Central memory CD8-positive, alpha-beta T cell (primary cell): Measurements from ENCODE around the gene VAMP2.

ENCODE experiments used
- ATAC-seq: fragments of 150-1000 bp; cut with Tn5 transposase; replicated peaks from 2 replicates; pipeline ENCODE4 v1.10.0; 2022; ENCODE audit warnings: mild to moderate bottlenecking, moderate FRiP score, moderate number of reproducible peaks; ENCODE audit not compliant: poor library complexity, severe bottlenecking; ENCODE audit errors: extremely low read depth
- DNase-seq, 2 donors: peaks; one replicate each; pipeline ENCODE4 v3.0.0; 2021; ENCODE audit warnings: low spot score in 2 of 2
- H3K27ac Mint-ChIP-seq: one replicate; pipeline ENCODE4 v1.8.0; 2022; ENCODE audit warnings: low read depth, mild to moderate bottlenecking, moderate library complexity, mixed read lengths
- H3K27me3 Mint-ChIP-seq: one replicate; pipeline ENCODE4 v1.8.0; 2022; ENCODE audit warnings: mixed read lengths
- H3K36me3 Mint-ChIP-seq: one replicate; pipeline ENCODE4 v1.8.0; 2022; ENCODE audit warnings: mild to moderate bottlenecking, moderate library complexity, mixed read lengths; ENCODE audit not compliant: insufficient read depth
- H3K4me1 Mint-ChIP-seq: one replicate; pipeline ENCODE4 v1.8.0; 2022; ENCODE audit warnings: mixed read lengths
- H3K4me3 Mint-ChIP-seq: one replicate; pipeline ENCODE4 v1.8.0; 2022; ENCODE audit warnings: mild to moderate bottlenecking, moderate library complexity, mixed read lengths
- H3K9me3 Mint-ChIP-seq: one replicate; pipeline ENCODE4 v1.8.0; 2022; ENCODE audit warnings: mixed read lengths

The VAMP2 gene

DNA sequence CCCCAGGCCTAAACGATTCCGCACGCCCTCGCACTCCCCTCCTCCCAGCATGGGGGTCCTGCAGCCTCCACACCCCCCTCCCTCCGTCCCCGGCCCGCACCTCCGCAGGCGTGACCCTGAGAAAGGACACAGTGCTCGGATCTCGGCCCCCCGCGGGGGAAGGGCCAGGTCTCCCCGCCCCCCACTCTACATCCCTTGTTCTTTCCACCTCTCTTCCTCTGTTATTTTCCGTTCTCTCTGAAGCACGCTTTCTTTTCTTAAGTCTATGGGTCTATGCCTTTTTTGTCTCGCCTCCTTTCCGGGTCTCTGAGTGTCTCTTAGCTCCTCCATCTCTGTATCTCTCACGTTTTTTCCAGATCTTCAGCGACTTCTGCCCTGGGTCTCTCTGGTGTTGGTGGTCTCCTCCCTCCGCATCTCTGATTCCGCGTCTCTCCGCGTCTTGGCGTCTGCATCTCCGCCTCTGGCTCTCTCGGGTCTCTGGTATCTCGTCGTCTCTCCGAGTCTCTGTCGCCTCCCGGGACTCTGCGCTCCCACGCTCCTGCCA lies 36.7 kb downstream of the VAMP2 start:
- peak overlapping the region; percentile 96 for H3K4me3 Mint-ChIP-seq
- DNase-seq: no peak

DNA sequence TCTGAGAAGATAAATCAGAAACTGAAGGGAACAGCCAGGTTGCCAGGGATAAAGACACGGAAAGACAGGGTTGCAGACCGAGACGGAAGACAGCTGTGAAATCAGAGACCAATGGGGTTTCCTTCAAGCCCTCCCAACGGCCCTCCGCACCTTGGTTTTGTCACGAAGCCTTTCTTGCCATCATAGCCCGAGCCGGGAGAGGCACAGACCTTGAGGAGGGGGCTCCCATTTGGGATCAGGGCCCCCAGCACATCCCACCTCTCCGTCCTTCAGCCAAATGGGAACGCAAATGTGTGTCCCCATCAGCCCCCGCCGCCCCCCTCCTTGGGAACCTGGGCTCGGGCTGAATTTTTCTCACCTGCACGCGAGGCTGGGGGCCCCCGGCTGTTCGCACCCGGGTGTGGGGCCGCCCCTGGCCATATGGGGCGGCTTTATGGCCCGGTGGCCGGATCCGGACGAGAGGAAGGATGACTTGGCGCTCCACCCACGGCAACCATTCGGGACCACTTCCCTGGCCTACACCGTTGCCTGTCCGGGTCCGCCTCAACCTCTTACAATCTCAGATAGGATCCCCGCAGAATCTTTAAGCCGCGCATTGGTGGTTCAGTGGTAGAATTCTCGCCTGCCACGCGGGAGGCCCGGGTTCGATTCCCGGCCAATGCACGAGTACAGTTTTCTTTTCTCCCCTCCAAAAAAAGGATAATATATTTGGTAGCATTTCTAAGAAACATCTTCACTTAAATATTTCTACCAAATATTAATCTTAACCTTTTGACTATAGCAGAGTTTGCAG lies 37.4 kb downstream of the VAMP2 start:
- Mint-ChIP-seq H3K4me3 (peak overlapping the region; percentile 96), H3K27ac (peak overlapping the region; percentile 99), H3K4me1 (peaks cover 62% of the 10 kb centered on the region), H3K9me3 (no peaks in the 10 kb centered on the region), H3K36me3 (peaks cover 48% of the 10 kb centered on the region), H3K27me3 (peaks cover 53% of the 10 kb centered on the region)
- DNase-seq: peak; percentile 88 to 96
- peak; percentile 57 for ATAC-seq

More for the DNA sequence above, 36.7 kb downstream of the VAMP2 start:
- ATAC-seq: no peak
- Mint-ChIP-seq H3K36me3 (peaks cover 42% of the 10 kb centered on the region), H3K4me1 (peaks cover 56% of the 10 kb centered on the region), H3K27me3 (peaks cover 46% of the 10 kb centered on the region), H3K9me3 (no peaks in the 10 kb centered on the region), H3K27ac (peak overlapping the region; percentile 99)

DNA sequence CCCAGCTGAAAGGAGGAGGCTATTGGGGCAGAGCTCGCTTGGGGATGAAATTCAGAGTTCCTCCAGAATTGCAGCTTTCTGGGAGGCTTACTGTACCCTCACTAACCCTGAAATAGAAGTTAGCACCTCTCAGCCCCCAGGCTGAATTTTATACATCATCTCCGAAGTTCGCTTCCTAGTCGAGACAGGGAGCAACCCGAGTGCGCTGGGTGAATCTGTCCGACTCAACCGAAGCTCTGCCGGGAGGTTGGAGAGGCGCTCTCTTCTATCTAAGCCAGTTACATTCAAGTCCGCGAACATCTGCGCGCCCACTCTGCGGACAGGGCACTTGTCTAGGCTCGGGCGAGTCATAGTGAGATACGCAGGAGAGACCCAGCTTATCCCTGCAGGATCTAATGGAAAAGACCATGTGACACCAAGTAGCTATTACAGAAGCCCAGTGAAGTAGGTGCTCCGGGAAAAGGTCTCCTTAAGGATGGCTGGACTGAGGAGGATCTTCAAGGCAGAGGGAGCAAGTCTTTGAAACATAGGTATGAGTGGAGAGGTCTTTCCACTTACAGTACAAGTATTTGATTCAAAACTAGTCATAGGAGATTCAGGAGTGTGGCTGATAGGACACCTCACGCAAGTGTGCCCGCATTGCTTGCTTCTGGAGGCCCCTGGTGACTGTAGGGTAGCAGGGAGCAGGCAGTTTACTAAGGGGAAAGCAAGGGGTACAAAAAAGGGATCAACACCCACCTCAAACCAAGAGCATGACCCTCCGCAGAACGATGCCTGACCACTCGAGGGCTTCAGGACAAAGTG lies 38.2 kb downstream of the VAMP2 start:
- Mint-ChIP-seq H3K27ac (peak overlapping the region; percentile 99), H3K4me3 (peak overlapping the region; percentile 96), H3K27me3 (peaks cover 61% of the 10 kb centered on the region), H3K9me3 (peaks cover 6% of the 10 kb centered on the region), H3K36me3 (peaks cover 56% of the 10 kb centered on the region), H3K4me1 (peaks cover 70% of the 10 kb centered on the region)
- ATAC-seq (no peak), DNase-seq (no peak)

DNA sequence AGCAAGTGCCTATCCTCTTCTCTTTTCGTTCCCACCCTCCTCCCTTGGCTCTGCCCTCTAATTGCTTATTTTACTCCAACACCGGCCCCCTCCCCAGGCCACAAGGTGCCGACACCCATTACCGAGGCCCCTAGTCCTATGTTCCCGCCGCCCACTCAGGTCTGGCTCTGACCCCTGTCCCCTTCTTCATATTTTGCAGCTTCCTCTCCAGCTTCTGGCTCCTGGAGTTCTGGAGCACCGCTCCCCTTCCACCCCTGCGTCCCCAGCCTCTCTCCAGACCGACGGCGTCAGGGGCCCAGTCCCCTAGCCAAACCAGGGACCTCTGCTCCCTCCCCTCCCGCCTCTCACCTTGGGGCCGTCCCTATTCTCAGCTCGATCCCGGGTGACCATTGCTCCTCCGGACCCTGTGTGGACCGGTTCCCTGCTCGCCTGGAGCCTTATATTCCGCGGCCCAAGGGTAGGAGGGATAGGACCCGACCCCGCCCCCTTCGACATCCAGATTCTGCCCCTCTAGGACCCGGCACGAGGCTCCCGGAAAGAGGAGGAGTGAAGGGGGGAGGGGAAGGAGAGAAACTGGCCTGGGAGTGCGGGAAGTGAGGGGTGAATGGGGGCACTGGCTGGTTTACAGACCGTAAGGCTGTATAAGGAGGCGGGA lies 38.9 kb downstream of the VAMP2 start, which contains the start of gene HES7:
TSS of gene HES7 (minus strand) at position 412 of the 655 bp plus-strand sequence. CDS start at position 390, 22 bp downstream.
- DNase-seq: no peak
- peaks cover 9% of the 10 kb centered on the region for H3K9me3 Mint-ChIP-seq
- H3K36me3 Mint-ChIP-seq: peaks cover 64% of the 10 kb centered on the region
- peaks cover 68% of the 10 kb centered on the region for H3K27me3 Mint-ChIP-seq
- no peak for ATAC-seq
- peaks cover 78% of the 10 kb centered on the region for H3K4me1 Mint-ChIP-seq
- peak within 1 kb of the TSS; percentile 99 for H3K27ac Mint-ChIP-seq
- H3K4me3 Mint-ChIP-seq: peak within 1 kb of the TSS; percentile 96

DNA sequence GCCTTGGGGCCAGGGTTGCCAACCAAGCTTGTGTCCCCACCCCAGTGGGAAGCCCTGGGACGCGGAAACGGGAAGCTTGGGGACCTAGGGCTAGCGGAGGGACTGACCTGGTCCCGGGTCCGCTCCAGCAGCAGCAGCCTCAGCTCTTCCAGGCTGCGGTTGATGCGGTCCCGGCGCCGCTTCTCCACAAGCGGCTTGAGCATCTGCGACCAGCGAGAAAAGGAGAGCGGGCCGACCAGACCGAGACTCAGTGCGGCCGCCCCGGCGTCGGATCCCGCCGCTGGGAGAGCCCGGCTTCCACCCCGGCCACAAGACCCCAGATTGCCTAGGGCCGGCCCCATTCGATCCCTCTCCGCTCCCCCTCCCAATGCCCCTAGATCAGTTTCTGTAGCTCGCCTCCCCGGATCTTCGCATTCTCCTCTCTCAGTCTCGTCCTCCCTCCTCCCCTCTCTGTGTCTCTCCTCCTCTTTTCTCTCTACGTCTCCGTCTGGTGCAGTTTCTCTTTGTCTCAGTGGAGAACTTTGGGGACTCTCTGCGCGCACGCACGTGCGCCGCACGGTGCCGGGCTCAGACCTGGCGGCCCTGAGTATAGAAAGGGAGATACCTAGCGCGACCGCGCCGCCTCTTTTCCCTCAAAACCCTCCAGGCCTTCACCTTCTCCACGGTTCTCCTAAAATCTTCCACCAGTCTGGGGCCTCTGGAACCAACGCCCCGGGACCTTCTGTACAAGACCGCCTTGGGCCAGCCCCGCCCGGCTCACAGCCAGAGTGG lies 39.6 kb downstream of the VAMP2 start:
- ATAC-seq (no peak), DNase-seq (peak in 1 of 2 donors; percentile 31)
- Mint-ChIP-seq H3K27me3 (peaks cover 72% of the 10 kb centered on the region), H3K27ac (peak overlapping the region; percentile 99), H3K36me3 (peaks cover 71% of the 10 kb centered on the region), H3K4me1 (peaks cover 85% of the 10 kb centered on the region), H3K9me3 (peaks cover 9% of the 10 kb centered on the region), H3K4me3 (peak overlapping the region; percentile 96)

DNA sequence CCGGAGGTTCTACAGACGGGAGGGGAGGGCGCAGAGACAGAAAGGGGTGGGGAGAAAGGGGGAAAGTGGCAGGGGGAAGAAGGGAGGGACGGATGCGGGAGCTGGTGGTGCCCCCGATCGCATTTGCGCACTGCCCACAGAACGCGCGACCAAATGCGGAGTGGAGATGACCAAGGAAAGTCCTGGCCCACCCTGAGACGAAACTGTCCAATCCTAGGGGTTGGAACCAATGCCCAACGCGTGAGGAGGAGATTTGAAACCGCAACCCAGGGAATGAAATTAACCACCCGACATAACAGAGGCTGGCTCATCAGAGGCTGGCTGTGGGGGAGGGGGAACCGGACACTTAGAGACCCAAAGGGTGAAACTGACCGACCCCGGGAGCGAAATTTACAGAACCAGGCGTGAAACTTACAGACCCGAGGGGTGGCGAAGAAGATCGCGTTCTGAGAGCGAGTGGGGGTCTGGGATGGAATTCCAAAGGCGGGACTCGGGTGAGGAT lies 40.3 kb downstream of the VAMP2 start:
- ATAC-seq (no peak), DNase-seq (no peak)
- H3K36me3 Mint-ChIP-seq: peaks cover 75% of the 10 kb centered on the region
- peak overlapping the region; percentile 99 for H3K27ac Mint-ChIP-seq
- H3K27me3 Mint-ChIP-seq: peaks cover 71% of the 10 kb centered on the region
- H3K9me3 Mint-ChIP-seq: peaks cover 9% of the 10 kb centered on the region
- peak overlapping the region; percentile 96 for H3K4me3 Mint-ChIP-seq
- peaks cover 91% of the 10 kb centered on the region for H3K4me1 Mint-ChIP-seq

DNA sequence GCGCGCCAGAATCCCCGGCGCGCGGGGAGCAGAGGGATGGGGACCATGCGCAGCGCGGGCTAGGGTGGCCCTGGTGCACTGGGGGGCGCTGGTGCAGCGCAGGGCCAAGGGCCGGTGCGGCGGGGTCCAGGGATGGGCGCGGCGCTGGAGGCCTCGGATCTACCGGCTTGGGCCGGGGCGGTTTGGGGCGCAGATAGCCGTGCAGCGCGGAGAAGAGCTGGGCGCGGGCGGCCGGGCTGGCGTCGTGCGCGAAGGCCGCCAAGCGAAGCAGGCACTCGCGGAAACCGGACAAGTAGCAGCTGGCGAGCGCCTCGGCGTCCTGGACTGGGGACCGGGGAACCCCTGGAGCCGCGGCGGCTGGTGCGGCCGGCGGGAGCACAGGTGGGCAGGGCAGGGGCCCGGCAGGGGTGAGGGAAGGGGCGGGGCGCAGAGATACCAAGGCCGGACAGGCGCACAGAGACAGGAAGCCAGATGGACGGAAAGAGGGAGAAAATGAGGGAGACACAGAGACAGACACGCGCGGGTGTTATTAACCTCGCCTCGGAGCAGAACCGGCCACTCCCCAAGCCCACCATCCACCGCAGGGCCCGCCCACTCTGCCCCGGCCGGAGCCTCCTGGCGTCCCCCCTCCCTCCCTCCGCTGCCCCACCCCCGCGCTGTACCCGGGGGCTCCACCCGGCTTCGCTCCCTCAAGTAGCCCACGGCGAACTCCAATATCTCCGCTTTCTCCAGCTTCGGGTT lies 40.9 kb downstream of the VAMP2 start:
- peak overlapping the region; percentile 100 for H3K27ac Mint-ChIP-seq
- peaks cover 66% of the 10 kb centered on the region for H3K27me3 Mint-ChIP-seq
- no peak for ATAC-seq
- peaks cover 74% of the 10 kb centered on the region for H3K36me3 Mint-ChIP-seq
- peaks cover 86% of the 10 kb centered on the region for H3K4me1 Mint-ChIP-seq
- H3K9me3 Mint-ChIP-seq: peaks cover 9% of the 10 kb centered on the region
- peak overlapping the region; percentile 96 for H3K4me3 Mint-ChIP-seq
- no peak for DNase-seq

DNA sequence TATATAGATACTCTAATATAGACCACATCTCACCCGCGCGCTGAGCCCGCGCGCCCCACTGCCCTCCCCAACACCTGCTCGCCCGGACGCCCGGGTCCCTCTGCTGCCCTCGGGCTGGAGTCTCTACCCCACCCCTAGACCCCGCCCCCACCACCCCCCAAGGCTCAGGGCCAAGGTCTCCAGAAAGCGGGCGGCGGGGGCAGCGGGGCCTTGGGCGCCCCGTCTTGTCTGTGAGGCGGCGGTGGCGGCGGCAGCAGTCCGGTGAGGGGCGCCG lies 41.4 kb downstream of the VAMP2 start:
- Mint-ChIP-seq H3K27ac (peak overlapping the region; percentile 100), H3K4me1 (peaks cover 81% of the 10 kb centered on the region), H3K4me3 (peak overlapping the region; percentile 96), H3K36me3 (peaks cover 70% of the 10 kb centered on the region), H3K9me3 (peaks cover 9% of the 10 kb centered on the region), H3K27me3 (peaks cover 68% of the 10 kb centered on the region)
- DNase-seq (no peak), ATAC-seq (no peak)

DNA sequence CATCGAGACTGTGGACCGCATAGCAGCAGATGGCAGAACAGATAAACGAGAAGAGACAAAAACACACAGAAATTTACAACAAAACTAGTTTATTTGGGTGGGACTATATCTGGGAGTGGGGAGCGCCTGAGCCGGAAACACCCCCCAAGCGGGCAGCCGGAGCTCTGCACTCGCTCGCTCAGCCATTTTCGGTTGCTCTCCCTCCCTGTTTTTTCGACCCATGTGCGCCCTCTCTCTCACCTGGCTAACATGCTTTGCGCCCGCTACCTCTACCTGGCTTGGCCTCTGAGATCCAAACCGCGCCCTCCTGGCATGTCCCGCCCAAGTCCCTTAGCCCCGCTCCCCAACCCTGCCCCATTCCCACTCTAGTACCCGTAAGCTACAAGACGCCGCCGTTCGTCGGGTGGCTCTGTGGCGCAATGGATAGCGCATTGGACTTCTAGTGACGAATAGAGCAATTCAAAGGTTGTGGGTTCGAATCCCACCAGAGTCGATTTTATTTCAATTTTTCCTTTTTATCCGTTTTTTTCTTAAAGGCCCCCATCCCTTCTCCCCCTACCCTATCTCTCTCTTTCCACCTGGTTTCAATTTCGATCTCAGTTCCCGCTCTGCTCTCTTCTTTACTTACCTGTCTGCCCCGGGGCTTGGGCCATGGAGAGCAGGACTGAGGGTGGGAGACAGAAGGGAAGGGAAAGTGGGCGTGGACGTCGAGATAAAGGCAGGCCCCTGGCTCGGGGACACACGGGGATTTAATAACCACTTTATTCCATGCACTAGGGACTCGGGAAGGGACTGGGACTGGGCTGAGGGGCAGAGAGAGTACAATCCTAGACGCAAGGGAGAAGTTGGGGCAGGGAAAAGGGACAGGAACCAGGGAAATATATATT lies 42.0 kb downstream of the VAMP2 start:
- Mint-ChIP-seq H3K36me3 (peaks cover 65% of the 10 kb centered on the region), H3K27ac (peak overlapping the region; percentile 100), H3K27me3 (peaks cover 73% of the 10 kb centered on the region), H3K4me1 (peaks cover 75% of the 10 kb centered on the region), H3K9me3 (peaks cover 9% of the 10 kb centered on the region), H3K4me3 (peak overlapping the region; percentile 96)
- peak in 1 of 2 donors; percentile 53 for DNase-seq
- ATAC-seq: peak; percentile 4

DNA sequence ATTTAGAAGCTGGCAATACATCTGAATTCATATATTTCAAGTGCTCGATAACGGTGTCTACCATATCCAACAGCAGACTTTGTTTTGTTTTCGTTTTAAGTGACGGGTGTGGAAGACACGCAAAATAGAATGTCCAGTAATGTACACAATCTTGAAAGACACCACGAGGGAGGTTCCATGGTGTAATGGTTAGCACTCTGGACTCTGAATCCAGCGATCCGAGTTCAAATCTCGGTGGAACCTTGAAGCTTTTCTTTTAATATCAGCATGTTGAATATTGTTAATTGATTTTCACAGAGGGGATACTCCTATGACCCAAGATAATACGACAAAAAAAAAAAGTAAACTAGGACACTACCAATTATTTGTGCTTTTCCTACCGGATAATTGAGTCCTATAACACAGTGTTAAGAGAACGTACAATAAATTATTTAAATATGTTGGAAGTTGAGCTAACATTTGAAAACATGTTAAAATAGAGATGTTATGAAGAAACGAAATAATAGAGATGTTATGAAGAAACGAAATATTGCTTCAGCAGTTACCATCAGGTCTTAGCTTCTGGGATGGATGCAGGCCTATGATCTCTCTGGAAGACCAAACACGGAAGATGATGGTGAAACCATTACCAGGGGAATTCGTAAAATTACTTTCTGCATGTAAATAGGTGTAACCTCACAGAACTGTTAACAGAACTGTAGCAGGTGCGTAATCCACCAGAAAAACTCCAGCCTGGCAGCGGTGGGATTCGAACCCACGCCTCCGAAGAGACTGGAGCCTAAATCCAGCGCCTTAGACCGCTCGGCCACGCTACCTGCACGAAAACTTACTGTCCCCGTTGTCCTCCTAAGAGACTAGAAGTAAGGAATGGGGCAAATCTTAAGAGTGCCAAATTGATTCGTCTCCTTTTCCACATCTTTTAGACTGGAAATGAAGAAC lies 42.9 kb downstream of the VAMP2 start:
- Mint-ChIP-seq H3K36me3 (peaks cover 56% of the 10 kb centered on the region), H3K4me1 (peaks cover 66% of the 10 kb centered on the region), H3K4me3 (peak overlapping the region; percentile 96), H3K9me3 (peaks cover 9% of the 10 kb centered on the region), H3K27me3 (peaks cover 73% of the 10 kb centered on the region), H3K27ac (peak overlapping the region; percentile 100)
- ATAC-seq (peak; percentile 77), DNase-seq (peak; percentile 76 to 85)
